ENCODE results near the gene PCDHA4. TPM values are rescaled to one million over a fixed set of nuclear protein-coding genes. Genes with fewer than 3 reads are reported as not detected.

The PCDHA4 gene
- polyA plus RNA-seq, 12 donors: 0.16 to 0.39 (median 0.31) TPM; not detected in 2

DNA sequence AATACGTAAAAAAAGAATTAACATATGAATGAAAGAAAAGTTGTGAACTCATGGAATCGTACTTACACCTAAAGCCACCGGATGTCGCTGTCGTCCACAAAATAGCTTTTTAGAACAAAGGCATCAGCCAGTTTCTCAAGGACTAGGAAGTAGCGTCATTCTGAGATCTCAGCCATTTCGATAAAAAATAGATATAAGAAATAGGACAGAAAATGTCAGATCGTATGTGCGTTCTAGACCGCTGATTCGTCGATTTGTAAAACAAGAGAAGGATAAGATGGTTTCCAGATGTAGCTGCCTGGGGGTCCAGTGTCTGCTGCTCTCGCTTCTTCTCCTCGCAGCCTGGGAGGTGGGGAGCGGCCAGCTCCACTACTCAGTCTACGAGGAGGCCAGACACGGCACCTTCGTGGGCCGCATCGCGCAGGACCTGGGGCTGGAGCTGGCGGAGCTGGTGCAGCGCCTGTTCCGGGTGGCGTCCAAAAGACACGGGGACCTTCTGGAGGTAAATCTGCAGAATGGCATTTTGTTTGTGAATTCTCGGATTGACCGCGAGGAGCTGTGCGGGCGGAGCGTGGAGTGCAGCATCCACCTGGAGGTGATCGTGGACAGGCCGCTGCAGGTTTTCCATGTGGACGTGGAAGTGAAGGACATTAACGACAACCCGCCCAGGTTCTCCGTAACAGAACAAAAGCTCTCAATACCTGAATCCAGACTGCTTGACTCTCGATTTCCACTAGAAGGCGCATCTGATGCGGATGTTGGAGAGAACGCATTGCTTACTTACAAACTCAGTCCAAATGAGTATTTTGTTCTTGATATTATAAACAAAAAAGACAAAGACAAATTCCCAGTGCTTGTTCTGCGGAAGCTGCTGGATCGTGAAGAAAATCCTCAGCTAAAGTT, 49.2 kb downstream of the PCDHA4 start, which contains the start of gene PCDHA10:
PCDHA10 (plus strand) TSS at position 126 of the 903 bp plus-strand sequence; CDS start at position 278, 152 bp downstream.
- DNase-seq: no peak

DNA sequence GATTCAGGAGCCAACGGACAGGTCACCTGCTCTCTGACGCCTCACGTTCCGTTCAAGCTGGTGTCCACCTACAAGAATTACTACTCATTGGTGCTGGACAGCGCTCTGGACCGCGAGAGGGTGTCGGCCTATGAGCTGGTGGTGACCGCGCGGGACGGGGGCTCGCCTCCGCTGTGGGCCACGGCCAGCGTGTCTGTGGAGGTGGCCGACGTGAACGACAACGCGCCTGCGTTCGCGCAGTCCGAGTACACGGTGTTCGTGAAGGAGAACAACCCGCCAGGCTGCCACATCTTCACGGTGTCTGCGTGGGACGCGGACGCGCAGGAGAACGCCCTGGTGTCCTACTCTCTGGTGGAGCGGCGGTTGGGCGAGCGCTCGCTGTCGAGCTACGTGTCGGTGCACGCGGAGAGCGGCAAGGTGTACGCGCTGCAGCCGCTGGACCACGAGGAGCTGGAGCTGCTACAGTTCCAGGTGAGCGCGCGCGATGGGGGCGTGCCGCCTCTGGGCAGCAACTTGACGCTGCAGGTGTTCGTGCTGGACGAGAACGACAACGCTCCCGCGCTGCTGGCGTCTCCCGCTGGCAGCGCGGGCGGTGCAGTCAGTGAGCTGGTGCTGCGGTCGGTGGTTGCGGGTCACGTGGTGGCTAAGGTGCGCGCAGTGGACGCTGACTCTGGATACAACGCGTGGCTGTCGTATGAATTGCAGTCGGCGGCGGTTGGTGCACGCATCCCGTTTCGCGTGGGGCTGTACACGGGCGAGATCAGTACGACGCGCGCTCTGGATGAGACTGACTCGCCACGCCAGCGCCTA, 50.5 kb downstream of the PCDHA4 start:
- no peak for DNase-seq

DNA sequence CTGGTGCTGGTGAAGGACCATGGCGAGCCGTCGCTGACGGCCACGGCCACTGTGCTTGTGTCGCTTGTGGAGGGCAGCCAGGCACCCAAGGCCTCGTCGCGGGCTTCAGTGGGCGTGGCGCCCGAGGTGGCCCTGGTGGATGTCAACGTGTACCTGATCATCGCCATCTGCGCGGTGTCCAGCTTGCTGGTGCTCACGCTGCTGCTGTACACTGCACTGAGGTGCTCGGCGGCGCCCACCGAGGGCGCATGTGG, 51.0 kb downstream of the PCDHA4 start:
- DNase-seq: no peak

DNA sequence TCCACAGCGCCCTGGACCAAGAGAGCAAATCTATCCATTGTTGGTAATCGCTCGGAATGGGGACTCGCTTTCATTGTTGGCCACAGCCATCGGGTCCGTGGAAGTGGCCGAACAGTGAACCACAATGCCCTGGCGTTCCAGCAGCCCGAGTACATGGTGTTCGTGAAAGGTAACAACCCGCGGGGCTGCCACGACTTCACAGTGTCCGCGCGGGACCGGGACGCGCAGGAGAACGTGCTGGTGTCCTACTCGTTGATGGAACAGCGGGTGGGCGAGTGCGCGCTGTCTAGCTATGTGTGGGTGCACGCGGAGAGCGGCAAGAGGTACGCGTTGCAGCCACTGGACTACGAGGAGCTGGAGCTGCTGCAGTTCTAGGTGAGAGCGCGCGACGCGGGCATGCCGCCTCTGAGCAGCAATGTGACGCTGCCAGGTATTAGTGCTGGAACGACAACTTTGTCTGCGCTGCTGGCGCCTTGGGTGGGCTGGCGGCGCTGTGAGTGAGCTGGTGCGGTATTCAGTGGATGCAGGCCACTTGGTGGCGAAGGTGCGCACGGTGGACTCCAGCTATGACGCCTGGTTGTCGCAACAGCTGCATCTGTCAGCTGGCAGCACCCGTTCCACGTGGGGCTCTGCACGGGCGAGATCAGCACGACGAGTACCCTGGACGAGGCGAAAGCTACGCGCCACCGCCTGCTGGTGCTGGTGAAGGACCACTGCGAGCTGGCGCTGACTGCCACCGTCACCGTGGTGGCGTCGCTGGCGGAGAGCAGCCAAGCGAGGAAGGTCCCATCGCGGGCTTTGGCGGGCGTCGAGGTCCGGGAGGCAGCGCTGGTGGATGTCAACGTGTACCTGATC, 55.8 kb downstream of the PCDHA4 start:
- no peak for DNase-seq

Other genes starting within 250 kb of the PCDHA4 start
- 10 to 100 TPM in 11 of 12 donors, not detected in 1; 16.2 to 25.3 (median 21.7) TPM for gene SRA1, start 249.6 kb upstream of the PCDHA4 start, polyA plus RNA-seq (ENCODE audit: insufficient read length in 12 of 12)
- 10 to 100 TPM in 11 of 12 donors, not detected in 1; 14.8 to 40.5 (median 22.9) TPM for gene APBB3, start 242.5 kb upstream of the PCDHA4 start, polyA plus RNA-seq (ENCODE audit: insufficient read length in 12 of 12)
- gene SLC35A4, start 242.2 kb upstream of the PCDHA4 start, polyA plus RNA-seq (ENCODE audit: insufficient read length in 12 of 12): 10 to 100 TPM in 11 of 12 donors, not detected in 1; 35.4 to 65.9 (median 56.3) TPM
- gene CD14, start 173.9 kb upstream of the PCDHA4 start, polyA plus RNA-seq (ENCODE audit: insufficient read length in 12 of 12): 10 to 100 TPM in 11 of 12 donors, not detected in 1; 14.9 to 25.8 (median 17.4) TPM
- gene TMCO6, start 167.6 kb upstream of the PCDHA4 start, polyA plus RNA-seq (ENCODE audit: insufficient read length in 12 of 12): 10 to 100 TPM in 4 of 12 donors, 1 to 10 TPM in 7, not detected in 1; 6.0 to 21.9 (median 8.0) TPM
- gene NDUFA2, start 159.4 kb upstream of the PCDHA4 start, polyA plus RNA-seq (ENCODE audit: insufficient read length in 12 of 12): 10 to 100 TPM in 11 of 12 donors, not detected in 1; 28.6 to 63.2 (median 52.0) TPM
- 100 to 1,000 TPM in 4 of 12 donors, 10 to 100 TPM in 7, not detected in 1; 83.7 to 175 (median 93.7) TPM for gene IK, start 159.2 kb upstream of the PCDHA4 start, polyA plus RNA-seq (ENCODE audit: insufficient read length in 12 of 12)
- gene WDR55, start 142.2 kb upstream of the PCDHA4 start, polyA plus RNA-seq (ENCODE audit: insufficient read length in 12 of 12): 10 to 100 TPM in 11 of 12 donors, not detected in 1; 11.1 to 17.2 (median 13.0) TPM
- under 1 TPM in 4 of 12 donors, not detected in 8; 0.09 to 0.27 (median 0.22) TPM for gene DND1, start 133.5 kb upstream of the PCDHA4 start, polyA plus RNA-seq (ENCODE audit: insufficient read length in 12 of 12)
- 10 to 100 TPM in 11 of 12 donors, not detected in 1; 28.7 to 58.3 (median 48.2) TPM for gene HARS1, start 115.7 kb upstream of the PCDHA4 start, polyA plus RNA-seq (ENCODE audit: insufficient read length in 12 of 12)
- 10 to 100 TPM in 11 of 12 donors, not detected in 1; 23.0 to 36.9 (median 26.0) TPM for gene HARS2, start 115.6 kb upstream of the PCDHA4 start, polyA plus RNA-seq (ENCODE audit: insufficient read length in 12 of 12)
- gene ZMAT2, start 106.6 kb upstream of the PCDHA4 start, polyA plus RNA-seq (ENCODE audit: insufficient read length in 12 of 12): 100 to 1,000 TPM in 1 of 12 donors, 10 to 100 TPM in 10, not detected in 1; 74.3 to 102 (median 83.6) TPM
- under 1 TPM in 4 of 12 donors, not detected in 8; 0.04 to 0.12 (median 0.07) TPM for gene PCDHA1, start 20.9 kb upstream of the PCDHA4 start, polyA plus RNA-seq (ENCODE audit: insufficient read length in 12 of 12)
- under 1 TPM in 7 of 12 donors, not detected in 5; 0.04 to 0.16 (median 0.10) TPM for gene PCDHA2, start 12.2 kb upstream of the PCDHA4 start, polyA plus RNA-seq (ENCODE audit: insufficient read length in 12 of 12)
- gene PCDHA3, start 6.0 kb upstream of the PCDHA4 start, polyA plus RNA-seq (ENCODE audit: insufficient read length in 12 of 12): under 1 TPM in 10 of 12 donors, not detected in 2; 0.09 to 0.48 (median 0.18) TPM
- under 1 TPM in 6 of 12 donors, not detected in 6; 0.04 to 0.19 (median 0.09) TPM for gene PCDHA5, start 14.5 kb downstream of the PCDHA4 start, polyA plus RNA-seq (ENCODE audit: insufficient read length in 12 of 12)
- under 1 TPM in 9 of 12 donors, not detected in 3; 0.07 to 0.50 (median 0.17) TPM for gene PCDHA6, start 20.9 kb downstream of the PCDHA4 start, polyA plus RNA-seq (ENCODE audit: insufficient read length in 12 of 12)
- gene PCDHA7, start 27.2 kb downstream of the PCDHA4 start, polyA plus RNA-seq (ENCODE audit: insufficient read length in 12 of 12): under 1 TPM in 9 of 12 donors, not detected in 3; 0.05 to 0.28 (median 0.17) TPM
- under 1 TPM in 4 of 12 donors, not detected in 8; 0.05 to 0.14 (median 0.07) TPM for gene PCDHA8, start 34.1 kb downstream of the PCDHA4 start, polyA plus RNA-seq (ENCODE audit: insufficient read length in 12 of 12)
- gene PCDHA9, start 41.3 kb downstream of the PCDHA4 start, polyA plus RNA-seq (ENCODE audit: insufficient read length in 12 of 12): under 1 TPM in 6 of 12 donors, not detected in 6; 0.03 to 0.07 (median 0.03) TPM
- under 1 TPM in 10 of 12 donors, not detected in 2; 0.04 to 0.25 (median 0.10) TPM for gene PCDHA10, start 48.8 kb downstream of the PCDHA4 start, polyA plus RNA-seq (ENCODE audit: insufficient read length in 12 of 12)
- under 1 TPM in 7 of 12 donors, not detected in 5; 0.05 to 0.38 (median 0.14) TPM for gene PCDHA11, start 61.9 kb downstream of the PCDHA4 start, polyA plus RNA-seq (ENCODE audit: insufficient read length in 12 of 12)
- gene PCDHA12, start 68.2 kb downstream of the PCDHA4 start, polyA plus RNA-seq (ENCODE audit: insufficient read length in 12 of 12): under 1 TPM in 6 of 12 donors, not detected in 6; 0.04 to 0.28 (median 0.06) TPM
- 1 to 10 TPM in 1 of 12 donors, under 1 TPM in 7, not detected in 4; 0.03 to 2.8 (median 0.06) TPM for gene PCDHA13, start 75.1 kb downstream of the PCDHA4 start, polyA plus RNA-seq (ENCODE audit: insufficient read length in 12 of 12)
- under 1 TPM in 10 of 12 donors, not detected in 2; 0.07 to 0.51 (median 0.16) TPM for gene PCDHAC1, start 119.2 kb downstream of the PCDHA4 start, polyA plus RNA-seq (ENCODE audit: insufficient read length in 12 of 12)
- 1 to 10 TPM in 6 of 12 donors, under 1 TPM in 4, not detected in 2; 0.66 to 9.4 (median 1.1) TPM for gene PCDHAC2, start 159.4 kb downstream of the PCDHA4 start, polyA plus RNA-seq (ENCODE audit: insufficient read length in 12 of 12)
- under 1 TPM in 10 of 12 donors, not detected in 2; 0.05 to 0.23 (median 0.11) TPM for gene PCDHB1, start 244.3 kb downstream of the PCDHA4 start, polyA plus RNA-seq (ENCODE audit: insufficient read length in 12 of 12)